ENCODE measurements around the gene ARNT2.

GRCh38 chr15:80447077-80447476 is 42.9 kb downstream of the ARNT2 start:
- TF ChIP-seq CTCF (IDR thresholded peaks at IDR 0.05) (no peak), POLR2A (IDR thresholded peaks at IDR 0.05) (no peak)

Data from testis (tissue), 2 donors.